Activated naive CD8-positive, alpha-beta T cell treated with anti-CD3 and anti-CD28 coated beads, Interleukin-2, amount 10 ng/mL, durations not matched to agents 7 days and 5 days (primary cell): Measurements from ENCODE around the gene COL6A1. TPM values are rescaled to one million over a fixed set of nuclear protein-coding genes. Genes with fewer than 3 reads are reported as not detected.
"Not testable (repeated sequence)": the region's sequence is repeated elsewhere in the genome, so short reads cannot be mapped to it uniquely, and the experiment has no call there.

Experiments used
- ATAC-seq: fragments of 150-1000 bp; cut with Tn5 transposase; one replicate; pipeline ENCODE4 v1.10.0; 2021; ENCODE audit warnings: low read depth, moderate library complexity
- POLR2A ChIA-PET: fragments of 350-600 bp; sonication (Branson Sonifier 250); formaldehyde crosslinking; loops from one replicate; lab custom pipeline; 2021; ENCODE audit warnings: antibody characterized with exemption; lab: Charles Lee
- DNase-seq: peaks from one replicate; pipeline ENCODE4 v3.0.0; 2021
- H3K27ac Mint-ChIP-seq: one replicate; pipeline ENCODE4 v1.8.0; 2022; ENCODE audit warnings: mild to moderate bottlenecking, mixed read lengths
- H3K27me3 Mint-ChIP-seq: one replicate; pipeline ENCODE4 v1.8.0; 2022; ENCODE audit warnings: mild to moderate bottlenecking, moderate library complexity, mixed read lengths
- H3K36me3 Mint-ChIP-seq: one replicate; pipeline ENCODE4 v1.8.0; 2021; ENCODE audit warnings: mild to moderate bottlenecking, mixed read lengths
- H3K4me1 Mint-ChIP-seq: one replicate; pipeline ENCODE4 v1.8.0; 2021; ENCODE audit warnings: mixed read lengths
- H3K4me3 Mint-ChIP-seq: one replicate; pipeline ENCODE4 v1.8.0; 2022; ENCODE audit warnings: mild to moderate bottlenecking, moderate library complexity, mixed read lengths
- H3K9me3 Mint-ChIP-seq: one replicate; pipeline ENCODE4 v1.8.0; 2021; ENCODE audit warnings: mixed read lengths
- total RNA-seq, 2 experiments: library from RNA; stranded (reverse); gene quantifications; one replicate each; pipeline ENCODE4 v1.2.3, GENCODE V29; 2021

The COL6A1 gene
- total RNA-seq, 2 experiments from 2014 or later = 3.5 to 3.8 TPM

- no peak overlapping the region for H3K4me3 Mint-ChIP-seq
- H3K36me3 Mint-ChIP-seq = no peaks in the 10 kb centered on the region
- POLR2A ChIA-PET = interaction anchor here (0.6 kb wide), 1 partner anchor 27 kb away, joined by 6 read pairs; no protein-coding TSS in a partner anchor
- no peaks in the 10 kb centered on the region for H3K27me3 Mint-ChIP-seq
- ATAC-seq (no peak), DNase-seq (peak; percentile 23)
- no peaks in the 10 kb centered on the region for H3K4me1 Mint-ChIP-seq
- no peak overlapping the region for H3K27ac Mint-ChIP-seq
- no peaks in the 10 kb centered on the region for H3K9me3 Mint-ChIP-seq
These were observed 19.4 kb downstream of the COL6A1 start for GRCh38 chr21:46000731-46001641.

DNA sequence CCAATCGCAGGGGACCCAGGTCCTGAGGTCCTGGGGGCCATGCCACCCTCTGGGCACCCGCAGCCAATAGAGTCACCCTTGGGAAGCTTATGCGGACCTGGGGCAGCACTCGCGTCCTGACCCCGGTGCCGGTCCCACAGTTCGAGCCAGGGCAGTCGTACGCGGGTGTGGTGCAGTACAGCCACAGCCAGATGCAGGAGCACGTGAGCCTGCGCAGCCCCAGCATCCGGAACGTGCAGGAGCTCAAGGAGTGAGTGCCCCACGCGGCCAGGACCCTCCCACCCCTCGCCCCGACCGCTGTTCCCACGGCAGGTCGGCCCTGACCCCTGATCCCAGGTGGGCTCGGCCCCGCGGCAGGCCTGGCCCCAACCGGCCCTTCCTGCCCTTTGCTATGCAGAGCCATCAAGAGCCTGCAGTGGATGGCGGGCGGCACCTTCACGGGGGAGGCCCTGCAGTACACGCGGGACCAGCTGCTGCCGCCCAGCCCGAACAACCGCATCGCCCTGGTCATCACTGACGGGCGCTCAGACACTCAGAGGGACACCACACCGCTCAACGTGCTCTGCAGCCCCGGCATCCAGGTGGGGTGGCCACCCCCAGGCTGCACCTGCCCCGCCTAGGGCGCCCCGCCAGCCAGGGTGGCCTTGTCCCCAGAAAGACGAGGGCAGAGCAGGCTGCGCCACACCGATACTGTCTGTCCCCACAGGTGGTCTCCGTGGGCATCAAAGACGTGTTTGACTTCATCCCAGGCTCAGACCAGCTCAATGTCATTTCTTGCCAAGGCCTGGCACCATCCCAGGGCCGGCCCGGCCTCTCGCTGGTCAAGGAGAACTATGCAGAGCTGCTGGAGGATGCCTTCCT, 20.5 kb downstream of the COL6A1 start:
- H3K36me3 Mint-ChIP-seq = no peaks in the 10 kb centered on the region
- POLR2A ChIA-PET = no interaction called here
- ATAC-seq = no peak
- no peaks in the 10 kb centered on the region for H3K4me1 Mint-ChIP-seq
- DNase-seq = peak; percentile 20
- no peak overlapping the region for H3K4me3 Mint-ChIP-seq
- H3K9me3 Mint-ChIP-seq = no peaks in the 10 kb centered on the region
- no peaks in the 10 kb centered on the region for H3K27me3 Mint-ChIP-seq
- H3K27ac Mint-ChIP-seq = no peak overlapping the region

DNA sequence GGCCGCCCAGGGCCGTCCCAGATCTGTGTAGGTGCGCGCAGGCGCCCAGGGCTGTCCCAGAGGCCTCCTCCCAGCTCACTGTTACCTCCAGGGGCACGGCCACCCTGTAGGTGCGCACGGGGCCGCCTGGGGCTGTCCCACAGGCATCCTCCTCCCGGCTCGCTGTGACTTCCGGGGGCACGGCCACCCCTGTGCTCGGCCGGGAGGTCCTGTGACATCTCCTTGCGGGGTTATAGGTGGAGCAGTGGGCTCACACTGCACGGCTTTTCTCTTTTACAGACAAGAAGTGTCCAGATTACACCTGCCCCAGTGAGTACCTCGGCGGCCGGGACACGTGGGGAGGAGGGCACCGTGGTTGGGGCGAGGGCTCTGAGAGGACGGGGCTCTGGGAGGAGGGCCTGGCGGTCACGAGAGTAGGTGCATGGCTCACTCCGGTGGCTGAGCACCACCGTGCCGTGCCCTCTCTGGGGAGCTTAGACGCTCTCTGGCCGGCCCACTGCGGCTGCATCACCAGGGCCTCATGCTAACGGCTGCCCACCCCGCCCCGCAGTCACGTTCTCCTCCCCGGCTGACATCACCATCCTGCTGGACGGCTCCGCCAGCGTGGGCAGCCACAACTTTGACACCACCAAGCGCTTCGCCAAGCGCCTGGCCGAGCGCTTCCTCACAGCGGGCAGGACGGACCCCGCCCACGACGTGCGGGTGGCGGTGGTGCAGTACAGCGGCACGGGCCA, 21.4 kb downstream of the COL6A1 start:
- H3K4me1 Mint-ChIP-seq = no peaks in the 10 kb centered on the region
- no peak for ATAC-seq
- POLR2A ChIA-PET = no interaction called here
- DNase-seq = peak; percentile 19
- H3K4me3 Mint-ChIP-seq = no peak overlapping the region
- H3K9me3 Mint-ChIP-seq = peaks cover under 1% of the 10 kb centered on the region
- H3K36me3 Mint-ChIP-seq = no peaks in the 10 kb centered on the region
- no peak overlapping the region for H3K27ac Mint-ChIP-seq
- no peaks in the 10 kb centered on the region for H3K27me3 Mint-ChIP-seq

DNA sequence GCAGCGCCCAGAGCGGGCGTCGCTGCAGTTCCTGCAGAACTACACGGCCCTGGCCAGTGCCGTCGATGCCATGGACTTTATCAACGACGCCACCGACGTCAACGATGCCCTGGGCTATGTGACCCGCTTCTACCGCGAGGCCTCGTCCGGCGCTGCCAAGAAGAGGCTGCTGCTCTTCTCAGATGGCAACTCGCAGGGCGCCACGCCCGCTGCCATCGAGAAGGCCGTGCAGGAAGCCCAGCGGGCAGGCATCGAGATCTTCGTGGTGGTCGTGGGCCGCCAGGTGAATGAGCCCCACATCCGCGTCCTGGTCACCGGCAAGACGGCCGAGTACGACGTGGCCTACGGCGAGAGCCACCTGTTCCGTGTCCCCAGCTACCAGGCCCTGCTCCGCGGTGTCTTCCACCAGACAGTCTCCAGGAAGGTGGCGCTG, 22.0 kb downstream of the COL6A1 start:
- H3K27ac Mint-ChIP-seq = no peak overlapping the region
- no peaks in the 10 kb centered on the region for H3K4me1 Mint-ChIP-seq
- POLR2A ChIA-PET = no interaction called here

GRCh38 chr21:46004168-46004861, 22.7 kb downstream of the COL6A1 start:
- Mint-ChIP-seq H3K4me1 (no peaks in the 10 kb centered on the region), H3K27me3 (no peaks in the 10 kb centered on the region), H3K27ac (no peak overlapping the region), H3K36me3 (no peaks in the 10 kb centered on the region), H3K4me3 (no peak overlapping the region), H3K9me3 (peaks cover 2% of the 10 kb centered on the region)
- POLR2A ChIA-PET = no interaction called here
- ATAC-seq = no peak
- DNase-seq = peak; percentile 23

More for the DNA sequence above, 22.0 kb downstream of the COL6A1 start:
- no peaks in the 10 kb centered on the region for H3K36me3 Mint-ChIP-seq
- ATAC-seq (no peak), DNase-seq (peak; percentile 15)
- H3K27me3 Mint-ChIP-seq = no peaks in the 10 kb centered on the region
- no peak overlapping the region for H3K4me3 Mint-ChIP-seq
- H3K9me3 Mint-ChIP-seq = peaks cover 2% of the 10 kb centered on the region

- ATAC-seq (no peak), DNase-seq (no peak)
- Mint-ChIP-seq H3K36me3 (no peaks in the 10 kb centered on the region), H3K4me1 (no peaks in the 10 kb centered on the region), H3K27ac (no peak overlapping the region), H3K9me3 (peaks cover 4% of the 10 kb centered on the region), H3K27me3 (no peaks in the 10 kb centered on the region), H3K4me3 (no peak overlapping the region)
- POLR2A ChIA-PET = no interaction called here
These were observed 23.5 kb downstream of the COL6A1 start for GRCh38 chr21:46005081-46005480.

DNA sequence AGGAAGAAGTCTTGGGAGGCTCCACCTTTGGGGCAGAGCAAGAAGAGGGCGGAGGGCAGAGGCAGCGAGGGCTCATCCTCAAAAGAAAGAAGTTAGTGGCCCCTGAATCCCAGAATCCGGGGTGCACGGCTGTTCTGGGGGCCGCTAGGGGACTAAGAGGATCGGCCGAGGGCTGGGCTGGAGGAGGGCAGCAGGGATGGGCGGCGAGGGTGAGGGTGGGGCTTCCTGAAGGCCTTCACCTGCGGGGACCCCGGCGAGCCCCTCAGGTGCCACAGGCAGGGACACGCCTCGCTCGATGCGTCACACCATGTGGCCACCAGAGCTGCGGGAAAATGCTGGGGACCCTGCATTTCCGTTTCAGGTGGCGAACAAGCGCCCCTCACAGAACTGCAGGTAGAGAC, 23.9 kb downstream of the COL6A1 start:
- Mint-ChIP-seq H3K4me3 (no peak overlapping the region), H3K27ac (no peak overlapping the region), H3K27me3 (no peaks in the 10 kb centered on the region), H3K36me3 (no peaks in the 10 kb centered on the region), H3K4me1 (no peaks in the 10 kb centered on the region), H3K9me3 (peaks cover 4% of the 10 kb centered on the region)
- POLR2A ChIA-PET = no interaction called here
- DNase-seq (no peak), ATAC-seq (no peak)

- DNase-seq, H3K9me3 Mint-ChIP-seq, ATAC-seq, H3K36me3 Mint-ChIP-seq, POLR2A ChIA-PET, H3K4me3 Mint-ChIP-seq, H3K27me3 Mint-ChIP-seq, H3K27ac Mint-ChIP-seq, H3K4me1 Mint-ChIP-seq: not testable (repeated sequence)
These were observed 24.4 kb downstream of the COL6A1 start for GRCh38 chr21:46005894-46006546.

DNA sequence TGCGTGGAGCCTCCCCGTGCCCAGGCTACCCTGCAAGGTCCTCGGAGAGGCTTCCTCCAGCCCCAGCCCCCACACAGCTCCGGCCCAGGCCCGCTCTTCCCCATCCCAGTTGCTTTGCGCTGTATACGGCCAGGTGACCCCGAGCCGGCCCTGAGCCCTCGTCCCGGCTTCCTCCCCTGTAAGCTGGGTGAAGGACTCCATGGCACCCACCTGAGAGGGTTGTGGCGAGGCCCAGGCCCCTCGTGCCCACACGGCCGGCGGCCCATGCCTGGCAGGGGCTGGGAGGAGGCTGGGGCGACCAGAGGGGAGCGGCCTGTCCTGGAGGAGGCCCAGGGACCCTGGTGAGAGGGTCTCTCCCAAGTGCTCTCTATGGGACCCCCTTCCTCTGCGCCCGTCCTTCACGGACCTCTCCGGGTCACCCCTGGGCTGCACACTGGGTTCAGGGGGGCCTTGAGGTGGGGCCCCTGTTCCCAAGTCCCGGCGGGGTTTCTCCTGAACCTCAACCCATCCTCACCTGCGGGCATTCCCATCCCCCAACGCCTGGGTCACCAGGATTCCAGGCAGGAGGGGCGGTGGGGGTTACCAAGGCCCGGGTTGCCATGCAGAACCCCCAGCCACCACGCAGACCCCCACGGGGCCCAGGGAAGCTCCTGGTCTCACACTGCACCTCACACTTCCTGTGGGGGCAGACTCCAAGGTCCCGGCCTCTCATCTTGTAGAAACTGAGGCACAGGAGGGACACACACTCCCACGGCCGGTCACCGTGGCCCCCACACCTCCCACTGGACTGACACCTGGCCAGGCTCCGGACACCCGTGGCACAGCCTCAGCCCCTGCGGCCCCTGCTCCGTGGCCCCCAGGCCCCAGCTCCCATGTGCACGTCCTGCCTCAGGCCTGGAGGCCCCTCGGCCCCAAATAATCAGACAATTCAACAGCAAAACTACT, 25.2 kb downstream of the COL6A1 start:
- Mint-ChIP-seq H3K4me3 (no peak overlapping the region), H3K27ac (no peak overlapping the region)
- DNase-seq = no peak

GRCh38 chr21:46007492-46007868, 25.9 kb downstream of the COL6A1 start:
- H3K4me1 Mint-ChIP-seq = no peaks in the 10 kb centered on the region
- ATAC-seq (no peak), DNase-seq (no peak)
- H3K36me3 Mint-ChIP-seq = no peaks in the 10 kb centered on the region
- peaks cover 4% of the 10 kb centered on the region for H3K9me3 Mint-ChIP-seq
- H3K4me3 Mint-ChIP-seq = no peak overlapping the region
- H3K27me3 Mint-ChIP-seq = no peaks in the 10 kb centered on the region
- POLR2A ChIA-PET = no interaction called here
- no peak overlapping the region for H3K27ac Mint-ChIP-seq

More for the DNA sequence above, 25.2 kb downstream of the COL6A1 start:
- H3K36me3 Mint-ChIP-seq = no peaks in the 10 kb centered on the region
- peaks cover 4% of the 10 kb centered on the region for H3K9me3 Mint-ChIP-seq
- POLR2A ChIA-PET = no interaction called here
- no peaks in the 10 kb centered on the region for H3K27me3 Mint-ChIP-seq
- no peaks in the 10 kb centered on the region for H3K4me1 Mint-ChIP-seq
- no peak for ATAC-seq

GRCh38 chr21:46008893-46009621, 27.5 kb downstream of the COL6A1 start:
- Mint-ChIP-seq H3K27me3 (peaks cover 13% of the 10 kb centered on the region), H3K9me3 (peaks cover 4% of the 10 kb centered on the region), H3K4me3 (no peak overlapping the region), H3K36me3 (no peaks in the 10 kb centered on the region), H3K4me1 (no peaks in the 10 kb centered on the region), H3K27ac (no peak overlapping the region)
- POLR2A ChIA-PET = no interaction called here
- no peak for DNase-seq
- no peak for ATAC-seq
